CD14-positive monocyte (primary cell): ENCODE results near the gene LRRC45. TPM values are rescaled to one million over a fixed set of nuclear protein-coding genes. Genes with fewer than 3 reads are reported as not detected.

Experiments used
- DNase-seq, 3 donors: peaks; one replicate each; pipeline ENCODE4 v3.0.0-alpha.2; 2011 to 2022
- H2AFZ ChIP-seq: 2 replicates; pipeline ENCODE4 v1.6.0; 2012; ENCODE audit warnings: mild to moderate bottlenecking, low read depth, low read length, inconsistent platforms; ENCODE audit not compliant: insufficient read depth, poor library complexity, severe bottlenecking
- H3K27ac ChIP-seq, 2 donors: 1 replicate in 1 of 2; 2 replicates in 1 of 2; pipeline ENCODE4 v1.5.1; 2012 to 2013; ENCODE audit warnings: low read length in 2 of 2, control low read depth in 1 of 2, inconsistent platforms in 1 of 2, low read depth in 1 of 2, mild to moderate bottlenecking in 1 of 2
- H3K27me3 ChIP-seq, 2 donors: one replicate each; pipeline versions ENCODE4 v1.6.0 to v1.6.1; 2011 to 2013; ENCODE audit warnings: low read length in 2 of 2; ENCODE audit not compliant: control insufficient read depth in 2 of 2, insufficient read depth in 2 of 2
- H3K36me3 ChIP-seq, 2 donors: replicated peaks in 1 of 2; 1 replicate in 1 of 2; 2 replicates in 1 of 2; pipeline versions ENCODE4 v1.5.1 to v1.6.1; 2012 to 2013; ENCODE audit warnings: low read length in 2 of 2, control low read depth in 1 of 2, inconsistent platforms in 1 of 2, mild to moderate bottlenecking in 1 of 2; ENCODE audit not compliant: insufficient read depth in 2 of 2, control insufficient read depth in 1 of 2
- H3K4me1 ChIP-seq, 2 donors: 1 replicate in 1 of 2; 2 replicates in 1 of 2; pipeline versions ENCODE4 v1.5.1 to v1.6.1; 2012 to 2013; ENCODE audit warnings: low read length in 2 of 2, control low read depth in 1 of 2, inconsistent platforms in 1 of 2, mild to moderate bottlenecking in 1 of 2, moderate library complexity in 1 of 2; ENCODE audit not compliant: insufficient read depth in 2 of 2, control insufficient read depth in 1 of 2
- H3K4me2 ChIP-seq: replicated peaks from 2 replicates; pipeline ENCODE3; 2012; ENCODE audit warnings: low read length, moderate library complexity, mild to moderate bottlenecking; ENCODE audit not compliant: poor library complexity, severe bottlenecking; ENCODE audit errors: extremely low read depth
- H3K4me3 ChIP-seq, 3 experiments: fragments of 200-600 bp in 1 of 3; sonication (generic) in 1 of 3; replicated peaks in 1 of 3; 1 replicate in 2 of 3; 2 replicates in 1 of 3; pipeline ENCODE4 v1.5.1; 2011 to 2013; ENCODE audit warnings: low read length in 3 of 3, mild to moderate bottlenecking in 3 of 3, control low read depth in 2 of 3, low read depth in 2 of 3, inconsistent platforms in 1 of 3, moderate library complexity in 1 of 3
- H3K79me2 ChIP-seq: 2 replicates; pipeline ENCODE4 v1.6.0; 2012; ENCODE audit warnings: mild to moderate bottlenecking, control low read depth, inconsistent platforms, low read length, moderate library complexity; ENCODE audit not compliant: insufficient read depth
- H3K9ac ChIP-seq: 2 replicates; pipeline ENCODE4 v1.6.0; 2017; ENCODE audit warnings: low read length, mild to moderate bottlenecking; ENCODE audit not compliant: insufficient read depth, poor library complexity, severe bottlenecking
- H3K9me3 ChIP-seq, 2 donors: replicated peaks in 1 of 2; 1 replicate in 1 of 2; 2 replicates in 1 of 2; pipeline versions ENCODE4 v1.5.1 to v1.6.1; 2012 to 2013; ENCODE audit warnings: low read length in 2 of 2, control low read depth in 1 of 2; ENCODE audit not compliant: control insufficient read depth in 1 of 2, insufficient read depth in 1 of 2
- H4K20me1 ChIP-seq: 2 replicates; pipeline ENCODE4 v1.6.0; 2012; ENCODE audit warnings: mild to moderate bottlenecking, low read length, control low read depth, moderate library complexity; ENCODE audit not compliant: insufficient read depth
- H3K27ac Mint-ChIP-seq, 7 donors: one replicate each; pipeline ENCODE4 v1.8.0; 2020; ENCODE audit warnings: mild to moderate bottlenecking in 7 of 7, mixed read lengths in 7 of 7, moderate library complexity in 6 of 7, inconsistent platforms in 2 of 7
- H3K27me3 Mint-ChIP-seq, 3 donors: one replicate each; pipeline ENCODE4 v1.8.0; 2021 to 2022; ENCODE audit warnings: low read depth in 3 of 3, mild to moderate bottlenecking in 3 of 3, mixed read lengths in 3 of 3, moderate library complexity in 3 of 3, inconsistent platforms in 1 of 3
- H3K36me3 Mint-ChIP-seq, 2 donors: one replicate each; pipeline ENCODE4 v1.8.0; 2020; ENCODE audit warnings: mixed read lengths in 2 of 2, inconsistent platforms in 1 of 2, mild to moderate bottlenecking in 1 of 2
- H3K4me1 Mint-ChIP-seq: one replicate; pipeline ENCODE4 v1.8.0; 2020; ENCODE audit warnings: mild to moderate bottlenecking, mixed read lengths
- H3K4me3 Mint-ChIP-seq, 2 donors: one replicate each; pipeline ENCODE4 v1.8.0; 2020; ENCODE audit warnings: mild to moderate bottlenecking in 2 of 2, mixed read lengths in 2 of 2, moderate library complexity in 1 of 2
- H3K9me3 Mint-ChIP-seq, 7 donors: one replicate each; pipeline ENCODE4 v1.8.0; 2020 to 2022; ENCODE audit warnings: mixed read lengths in 7 of 7, mild to moderate bottlenecking in 6 of 7, moderate library complexity in 6 of 7, inconsistent platforms in 2 of 7
- WGBS: methylation state at CpG from one replicate; pipeline ENCODE4 v1.1.5; 2013; ENCODE audit warnings: missing lambda C conversion rate; ENCODE audit not compliant: insufficient coverage; 5-methylcytosine and 5-hydroxymethylcytosine counted together
- intact Hi-C, 2 donors: fragments of 100-400 bp; cut with micrococcal nuclease; formaldehyde crosslinking; loops; one replicate each; pipeline versions ENCODE4 v1.15.0 to v1.15.1; 2023
- polyA plus RNA-seq, 3 donors: library from polyadenylated mRNA; depleted of rRNA in 1 of 3; unstranded in 2 of 3; stranded (reverse) in 1 of 3; fragments of 300-500 nt in 2 of 3; fragments of >200 nt in 1 of 3; fragmentation: Illumina TruSeq in 2 of 3; gene quantifications; 1 replicate in 2 of 3; 2 replicates in 1 of 3; pipeline ENCODE4 v1.2.3, GENCODE V29; 2012 to 2021
- TF ChIP-seq, protein P1 (sequence below): fragments of 200-600 bp; IDR thresholded peaks from one replicate; pipeline ENCODE4 v1.8.0; 2022; ENCODE audit warnings: antibody characterized with exemption, mild to moderate bottlenecking

LRRC45 gene
- polyA plus RNA-seq, 3 donors: 2.6 to 12.2 (median 3.4) TPM

DNA sequence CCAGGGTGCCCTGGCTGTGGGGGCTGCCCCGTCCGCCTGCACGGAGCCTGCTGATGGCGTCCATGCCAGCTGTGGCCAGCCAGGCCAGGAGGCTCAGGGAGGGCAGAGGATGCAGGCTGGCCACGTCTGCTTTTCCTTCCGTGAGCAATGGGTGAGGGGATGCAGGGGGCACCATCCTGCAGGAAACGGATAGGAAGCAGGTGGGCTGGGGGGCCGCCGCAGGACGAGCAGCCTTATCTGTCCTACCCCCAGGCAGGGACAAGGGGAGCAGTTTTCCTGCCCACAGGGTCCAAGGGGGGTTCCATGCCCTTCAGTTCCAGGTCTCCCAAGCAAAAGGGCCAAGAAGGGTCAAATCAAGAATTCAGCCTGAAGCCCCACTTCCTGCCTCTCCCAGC, 35.7 kb downstream of the LRRC45 start:
- no peak for DNase-seq
- Histone ChIP-seq H2AFZ (no peak overlapping the region), H3K27ac (no peak overlapping the region), H3K9me3 (no peaks in the 10 kb centered on the region), H3K4me2 (no peak overlapping the region), H3K27me3 (no peaks in the 10 kb centered on the region), H3K4me1 (peaks cover 0 to 5% of the 10 kb centered on the region in 2 donors), H3K4me3 (no peak overlapping the region), H3K9ac (no peak overlapping the region), H3K79me2 (peaks cover 3% of the 10 kb centered on the region), H4K20me1 (peaks cover 11% of the 10 kb centered on the region), H3K36me3 (peaks cover 95 to 96% of the 10 kb centered on the region in 2 donors)
- Mint-ChIP-seq H3K4me1 (peaks cover 3% of the 10 kb centered on the region), H3K4me3 (no peak overlapping the region), H3K27me3 (no peaks in the 10 kb centered on the region), H3K9me3 (no peaks in the 10 kb centered on the region), H3K36me3 (peaks cover 37 to 74% of the 10 kb centered on the region in 2 donors), H3K27ac (no peak overlapping the region)
- TF ChIP-seq, protein P1, sequence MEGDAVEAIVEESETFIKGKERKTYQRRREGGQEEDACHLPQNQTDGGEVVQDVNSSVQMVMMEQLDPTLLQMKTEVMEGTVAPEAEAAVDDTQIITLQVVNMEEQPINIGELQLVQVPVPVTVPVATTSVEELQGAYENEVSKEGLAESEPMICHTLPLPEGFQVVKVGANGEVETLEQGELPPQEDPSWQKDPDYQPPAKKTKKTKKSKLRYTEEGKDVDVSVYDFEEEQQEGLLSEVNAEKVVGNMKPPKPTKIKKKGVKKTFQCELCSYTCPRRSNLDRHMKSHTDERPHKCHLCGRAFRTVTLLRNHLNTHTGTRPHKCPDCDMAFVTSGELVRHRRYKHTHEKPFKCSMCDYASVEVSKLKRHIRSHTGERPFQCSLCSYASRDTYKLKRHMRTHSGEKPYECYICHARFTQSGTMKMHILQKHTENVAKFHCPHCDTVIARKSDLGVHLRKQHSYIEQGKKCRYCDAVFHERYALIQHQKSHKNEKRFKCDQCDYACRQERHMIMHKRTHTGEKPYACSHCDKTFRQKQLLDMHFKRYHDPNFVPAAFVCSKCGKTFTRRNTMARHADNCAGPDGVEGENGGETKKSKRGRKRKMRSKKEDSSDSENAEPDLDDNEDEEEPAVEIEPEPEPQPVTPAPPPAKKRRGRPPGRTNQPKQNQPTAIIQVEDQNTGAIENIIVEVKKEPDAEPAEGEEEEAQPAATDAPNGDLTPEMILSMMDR: no peak
- WGBS: 93% methylated on average over 6 of the region's 10 CpGs
- intact Hi-C loops: no loop called here

DNA sequence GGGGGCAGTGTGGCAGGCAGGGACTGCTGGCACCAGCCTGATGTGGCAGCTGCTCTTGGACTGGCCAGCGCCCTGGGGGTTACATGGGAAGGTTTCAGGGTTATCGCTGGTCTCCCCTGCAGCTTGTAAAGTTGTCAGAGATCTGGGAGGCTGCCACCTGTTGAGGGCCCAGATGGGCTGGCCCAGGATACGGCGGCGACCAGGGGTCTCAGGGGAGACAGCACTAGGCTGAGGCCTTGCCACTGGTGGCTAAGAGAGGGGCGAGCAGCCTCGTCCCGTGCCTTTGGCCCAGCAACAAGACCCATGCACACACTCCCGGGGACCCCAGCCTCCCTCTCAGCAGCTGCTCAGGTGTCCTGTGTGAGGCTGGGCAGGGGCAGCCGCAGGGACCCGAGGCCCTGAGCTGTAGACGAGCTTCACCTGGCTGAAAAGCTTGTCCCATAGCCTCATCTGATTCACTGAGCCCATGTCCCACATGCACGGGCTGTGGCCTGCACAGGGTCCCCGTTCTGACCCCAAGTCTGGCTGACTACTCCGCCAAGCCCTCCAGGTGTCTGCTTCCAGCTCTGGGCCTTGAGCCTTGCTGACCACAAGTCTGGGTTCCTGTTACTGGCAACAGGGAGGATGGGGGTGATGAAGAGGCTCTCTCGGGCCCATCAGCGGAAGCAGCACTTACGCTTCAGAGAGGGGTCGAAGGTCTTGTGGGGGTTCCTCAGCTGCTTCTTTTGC, 36.3 kb downstream of the LRRC45 start:
- Mint-ChIP-seq H3K9me3 (no peaks in the 10 kb centered on the region), H3K27me3 (no peaks in the 10 kb centered on the region), H3K27ac (no peak overlapping the region), H3K4me1 (peaks cover 9% of the 10 kb centered on the region), H3K36me3 (peaks cover 36 to 68% of the 10 kb centered on the region in 2 donors), H3K4me3 (no peak overlapping the region)
- Histone ChIP-seq H3K36me3 (peaks cover 90 to 92% of the 10 kb centered on the region in 2 donors), H4K20me1 (peaks cover 5% of the 10 kb centered on the region), H3K4me2 (no peak overlapping the region), H3K9ac (no peak overlapping the region), H3K27me3 (no peaks in the 10 kb centered on the region), H3K79me2 (peaks cover 5% of the 10 kb centered on the region), H2AFZ (no peak overlapping the region), H3K4me1 (peaks cover 5 to 11% of the 10 kb centered on the region in 2 donors), H3K4me3 (no peak overlapping the region), H3K9me3 (no peaks in the 10 kb centered on the region), H3K27ac (no peak overlapping the region)
- DNase-seq: no peak
- TF ChIP-seq, protein P1: no peak
- intact Hi-C loops: no loop called here
- WGBS: 95% methylated on average over 17 of the region's 19 CpGs
